Lung (tissue), 12 donors: Measurements from ENCODE around the gene EHMT1. TPM values are rescaled to one million over a fixed set of nuclear protein-coding genes. Genes with fewer than 3 reads are reported as not detected.

Source experiments
- ATAC-seq: fragments of 200-7000 bp; cut with Tn5 transposase; one replicate; pipeline ENCODE4 v1.9.1; 2020; ENCODE audit warnings: moderate number of reproducible peaks; ENCODE audit not compliant: insufficient read depth, low FRiP score
- DNase-seq, 3 donors: peaks; one replicate each; pipeline ENCODE4 v3.0.0-alpha.2; 2013 to 2017
- H3K27ac ChIP-seq, 2 donors: one replicate each; pipeline ENCODE4 v1.5.1; 2013; ENCODE audit warnings: mild to moderate bottlenecking in 2 of 2, moderate library complexity in 2 of 2, control low read depth in 1 of 2, inconsistent platforms in 1 of 2, low read depth in 1 of 2, low read length in 1 of 2
- H3K27me3 ChIP-seq, 3 donors: one replicate each; pipeline ENCODE4 v1.5.1; 2013; ENCODE audit warnings: low read length in 2 of 3; ENCODE audit not compliant: control insufficient read depth in 3 of 3, insufficient read depth in 3 of 3
- H3K36me3 ChIP-seq, 4 donors: one replicate each; pipeline ENCODE4 v1.5.1; 2013; ENCODE audit warnings: low read length in 4 of 4, mild to moderate bottlenecking in 1 of 4, moderate library complexity in 1 of 4; ENCODE audit not compliant: control insufficient read depth in 4 of 4, insufficient read depth in 4 of 4
- H3K4me1 ChIP-seq, 5 donors: one replicate each; pipeline ENCODE4 v1.5.1; 2013; ENCODE audit warnings: low read length in 5 of 5, mild to moderate bottlenecking in 2 of 5, moderate library complexity in 1 of 5; ENCODE audit not compliant: control insufficient read depth in 5 of 5, insufficient read depth in 5 of 5
- H3K4me3 ChIP-seq: one replicate; pipeline ENCODE4 v1.5.1; 2013; ENCODE audit warnings: mild to moderate bottlenecking, control low read depth, moderate library complexity
- H3K9ac ChIP-seq, 2 donors: one replicate each; pipeline ENCODE4 v1.5.1; 2013; ENCODE audit warnings: low read length in 2 of 2, control low read depth in 1 of 2; ENCODE audit not compliant: insufficient read depth in 1 of 2
- H3K9me3 ChIP-seq, 4 donors: one replicate each; pipeline ENCODE4 v1.5.1; 2013; ENCODE audit warnings: low read length in 3 of 4, mild to moderate bottlenecking in 1 of 4, moderate library complexity in 1 of 4; ENCODE audit not compliant: control insufficient read depth in 4 of 4, insufficient read depth in 3 of 4
- CTCF ChIP-seq: IDR thresholded peaks from 2 replicates; pipeline ENCODE4 v1.5.1; 2012; ENCODE audit warnings: mild to moderate bottlenecking; ENCODE audit errors: control extremely low read depth, extremely low read depth
- WGBS, 2 donors: extraction: QIAGEN DNeasy Blood & Tissue Kit; methylation state at CpG; one replicate each; pipeline ENCODE4 v1.1.7; 2013; 5-methylcytosine and 5-hydroxymethylcytosine counted together
- polyA plus RNA-seq, 2 donors: library from polyadenylated mRNA; stranded (reverse); fragments of 200-250 nt; gene quantifications; one replicate each; pipeline ENCODE4 v1.2.1, GENCODE V29; 2013
- total RNA-seq, 2 donors: library from RNA; depleted of rRNA in 1 of 2; stranded (reverse); fragments of >200 nt in 1 of 2; gene quantifications; one replicate each; pipeline ENCODE4 v1.2.1, GENCODE V29; 2014 to 2021
- donor health status: control.
- donor health status: control.
- donor health status: Bipolar disorder and iron deficiency.
- donor health status: healthy.
- donor health status: DM: yes; HTN: yes; CAD: no.

EHMT1 gene
- total and polyA plus RNA-seq, 4 donors, result 32.2 to 91.5 (median 58.1) TPM

DNA sequence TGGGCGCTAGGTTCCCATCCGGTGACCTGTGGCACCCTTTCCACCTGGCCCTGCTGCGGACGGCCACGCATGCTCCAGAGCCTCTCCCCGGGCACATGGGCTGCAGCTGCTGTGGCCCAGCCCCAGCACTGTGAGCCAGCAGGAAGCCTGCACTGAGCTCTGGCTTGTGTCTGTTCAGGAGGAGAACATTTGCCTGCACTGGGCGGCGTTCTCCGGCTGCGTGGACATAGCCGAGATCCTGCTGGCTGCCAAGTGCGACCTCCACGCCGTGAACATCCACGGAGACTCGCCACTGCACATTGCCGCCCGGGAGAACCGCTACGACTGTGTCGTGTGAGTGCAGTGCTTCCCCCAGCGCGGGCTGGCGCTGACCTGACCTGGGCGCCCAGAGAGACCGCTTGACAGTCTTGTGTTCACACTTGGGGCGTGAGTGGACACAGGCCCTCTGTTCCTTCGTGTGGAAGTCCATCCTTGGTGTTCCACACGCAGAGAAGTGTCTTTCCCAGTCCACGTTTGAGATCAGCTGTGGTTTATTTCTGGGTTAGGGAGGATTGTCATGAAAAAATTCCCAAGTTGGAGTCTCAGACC lies 192.6 kb downstream of the EHMT1 start:
- no peak for DNase-seq
- WGBS, 2 donors, result 93 to 95% methylated on average over 30 of the region's 30 CpGs
- H3K27ac ChIP-seq, result no peak overlapping the region
- H3K9me3 ChIP-seq, result no peaks in the 10 kb centered on the region
- H3K9ac ChIP-seq, result no peak overlapping the region
- H3K36me3 ChIP-seq, result peaks cover 10 to 59% (median 33%) of the 10 kb centered on the region in 4 donors
- no peak overlapping the region for H3K4me3 ChIP-seq
- H3K4me1 ChIP-seq, result peaks cover 0 to 10% (median 0%) of the 10 kb centered on the region in 5 donors
- H3K27me3 ChIP-seq, result no peaks in the 10 kb centered on the region
- TF ChIP-seq CTCF, result no peak
- ATAC-seq, result no peak

GRCh38 chr9:137812356-137813023 lies 193.7 kb downstream of the EHMT1 start:
- no peak for DNase-seq
- peaks cover 0 to 10% (median 0%) of the 10 kb centered on the region in 5 donors for H3K4me1 ChIP-seq
- 95 to 99% methylated on average over 9 of the region's 9 CpGs for WGBS, 2 donors
- no peak for TF ChIP-seq CTCF
- H3K27ac ChIP-seq, result no peak overlapping the region
- no peak for ATAC-seq
- H3K9ac ChIP-seq, result no peak overlapping the region
- peaks cover 0 to under 1% (median 0%) of the 10 kb centered on the region in 4 donors for H3K9me3 ChIP-seq
- no peak overlapping the region for H3K4me3 ChIP-seq
- H3K36me3 ChIP-seq, result peaks cover 14 to 70% (median 41%) of the 10 kb centered on the region in 4 donors
- H3K27me3 ChIP-seq, result no peaks in the 10 kb centered on the region

DNA sequence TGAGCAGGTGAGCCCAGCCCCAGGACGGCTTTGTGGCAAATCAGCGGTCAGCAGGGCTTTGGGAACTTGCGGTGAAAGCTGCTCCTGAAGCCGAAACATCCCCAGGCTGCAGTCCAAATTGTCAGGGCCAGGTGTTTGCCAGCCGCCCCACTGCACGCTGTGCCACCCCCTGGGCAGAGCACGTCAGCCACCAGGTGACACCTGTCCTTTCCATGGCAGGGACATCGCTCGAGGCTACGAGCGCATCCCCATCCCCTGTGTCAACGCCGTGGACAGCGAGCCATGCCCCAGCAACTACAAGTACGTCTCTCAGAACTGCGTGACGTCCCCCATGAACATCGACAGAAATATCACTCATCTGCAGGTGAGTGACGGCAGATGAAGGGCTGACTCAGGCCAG lies 194.4 kb downstream of the EHMT1 start:
- DNase-seq (no peak), ATAC-seq (no peak)
- no peak for TF ChIP-seq CTCF
- Histone ChIP-seq H3K4me3 (no peak overlapping the region), H3K4me1 (peaks cover 0 to 10% (median 0%) of the 10 kb centered on the region in 5 donors), H3K36me3 (peaks cover 21 to 76% (median 46%) of the 10 kb centered on the region in 4 donors), H3K27me3 (no peaks in the 10 kb centered on the region), H3K27ac (peak overlapping the region in 1 of 2 donors; percentile 42), H3K9me3 (peaks cover 0 to 6% (median 0%) of the 10 kb centered on the region in 4 donors), H3K9ac (no peak overlapping the region)
- WGBS, 2 donors, result 97% methylated on average over 19 of the region's 19 CpGs
